Smooth muscle cell (in vitro differentiated cells): Measurements from ENCODE around the gene EEF1A2. TPM values are rescaled to one million over a fixed set of nuclear protein-coding genes. Genes with fewer than 3 reads are reported as not detected.
A peak's percentile ranks its signal among the peaks of the same experiment; 100 is the strongest.

Experiments
- DNase-seq: peaks from one replicate; lab custom pipeline; 2025; ENCODE audit not compliant: unreplicated experiment; lab: John Stamatoyannopoulos, UW
- H2AFZ ChIP-seq: fragments of 200-600 bp; sonication (generic); 2 replicates; pipeline ENCODE4 v1.6.0; 2016; ENCODE audit warnings: antibody characterized with exemption, low read depth, mild to moderate bottlenecking
- H3F3A ChIP-seq: fragments of 200-600 bp; sonication (generic); 2 replicates; pipeline ENCODE4 v1.6.0; 2017; ENCODE audit warnings: antibody characterized with exemption, low read depth
- H3K27ac ChIP-seq: fragments of 200-600 bp; sonication (generic); 2 replicates; pipeline ENCODE4 v1.5.1; 2016; ENCODE audit warnings: low read depth, mild to moderate bottlenecking
- H3K27me3 ChIP-seq: fragments of 200-600 bp; sonication (generic); 2 replicates; pipeline ENCODE4 v1.6.1; 2016; ENCODE audit warnings: low read depth, mild to moderate bottlenecking
- H3K36me3 ChIP-seq: fragments of 200-600 bp; sonication (generic); 2 replicates; pipeline ENCODE4 v1.5.1; 2016; ENCODE audit warnings: low read depth
- H3K4me1 ChIP-seq: fragments of 200-600 bp; sonication (generic); 2 replicates; pipeline ENCODE4 v1.5.1; 2016; ENCODE audit warnings: low read depth
- H3K4me2 ChIP-seq: fragments of 200-600 bp; sonication (generic); 2 replicates; pipeline ENCODE4 v1.6.0; 2016; ENCODE audit warnings: mild to moderate bottlenecking
- H3K4me3 ChIP-seq: fragments of 200-600 bp; sonication (generic); 2 replicates; pipeline ENCODE4 v1.5.1; 2016; ENCODE audit warnings: mild to moderate bottlenecking
- H3K79me2 ChIP-seq: fragments of 200-600 bp; sonication (generic); 2 replicates; pipeline ENCODE4 v1.6.0; 2016; ENCODE audit warnings: low read depth, mild to moderate bottlenecking
- H3K9ac ChIP-seq: fragments of 200-600 bp; sonication (generic); 2 replicates; pipeline ENCODE4 v1.6.0; 2016; ENCODE audit warnings: low read depth
- H3K9me3 ChIP-seq: fragments of 200-600 bp; sonication (generic); replicated peaks from 2 replicates; pipeline ENCODE4 v1.5.1; 2016; ENCODE audit warnings: low read depth
- H4K20me1 ChIP-seq: fragments of 200-600 bp; sonication (generic); 2 replicates; pipeline ENCODE4 v1.6.0; 2016; ENCODE audit warnings: low read depth
- CTCF ChIP-seq: fragments of 200-600 bp; sonication (generic); IDR thresholded peaks from 2 replicates; pipeline ENCODE4 v1.5.1; 2017; ENCODE audit warnings: borderline replicate concordance, mild to moderate bottlenecking, antibody characterized with exemption; ENCODE audit not compliant: insufficient read depth, poor library complexity, severe bottlenecking
- WGBS: methylation state at CpG from one replicate; pipeline ENCODE4 v1.1.7; 2016; ENCODE audit warnings: low lambda C conversion rate; 5-methylcytosine and 5-hydroxymethylcytosine counted together
- polyA plus RNA-seq: library from polyadenylated mRNA; unstranded; fragments of >200 nt; fragmentation: Nextera tagmentation; extraction: Ambion mirVana; gene quantifications from 2 replicates; pipeline ENCODE4 v1.2.1, GENCODE V29; 2016
- total RNA-seq: library from RNA; depleted of rRNA; stranded (reverse); fragments of >200 nt; gene quantifications from 2 replicates; pipeline ENCODE4 v1.2.3, GENCODE V29; 2014

EEF1A2 gene
- total and polyA plus RNA-seq, 2 experiments from 2014 or later = 2.1 to 5.1 TPM

GRCh38 chr20:63519668-63520503 lies 21.0 kb upstream of the EEF1A2 start:
- Histone ChIP-seq H3K4me1 (peaks cover 17% of the 10 kb centered on the region), H3F3A (no peaks in the 10 kb centered on the region), H4K20me1 (peaks cover 38% of the 10 kb centered on the region), H3K4me3 (peak overlapping the region; percentile 96), H3K27ac (peak overlapping the region; percentile 83), H3K79me2 (peaks cover 11% of the 10 kb centered on the region), H3K4me2 (peak overlapping the region; percentile 99), H3K9ac (peak overlapping the region; percentile 86), H3K9me3 (no peaks in the 10 kb centered on the region), H3K36me3 (no peaks in the 10 kb centered on the region), H3K27me3 (no peaks in the 10 kb centered on the region), H2AFZ (peak overlapping the region; percentile 98)
- WGBS = 11% methylated on average over 36 of the region's 72 CpGs
- peak; percentile 82 for DNase-seq
- TF ChIP-seq CTCF = no peak

GRCh38 chr20:63518946-63519667 lies 20.2 kb upstream of the EEF1A2 start:
- Histone ChIP-seq H3K79me2 (peaks cover 11% of the 10 kb centered on the region), H3K4me2 (peak overlapping the region; percentile 99), H3K27me3 (no peaks in the 10 kb centered on the region), H3F3A (no peaks in the 10 kb centered on the region), H3K9me3 (no peaks in the 10 kb centered on the region), H4K20me1 (peaks cover 31% of the 10 kb centered on the region), H3K36me3 (no peaks in the 10 kb centered on the region), H3K4me1 (peaks cover 17% of the 10 kb centered on the region), H3K9ac (peak overlapping the region; percentile 86), H3K4me3 (peak overlapping the region; percentile 96), H3K27ac (no peak overlapping the region), H2AFZ (peak overlapping the region; percentile 98)
- no peak for TF ChIP-seq CTCF
- WGBS = 77% methylated on average over 27 of the region's 32 CpGs
- no peak for DNase-seq

- H3K27me3 ChIP-seq = no peaks in the 10 kb centered on the region
- H2AFZ ChIP-seq = no peak overlapping the region
- H3K27ac ChIP-seq = no peak overlapping the region
- H3K4me3 ChIP-seq = no peak overlapping the region
- peaks cover 11% of the 10 kb centered on the region for H3K79me2 ChIP-seq
- H3K36me3 ChIP-seq = no peaks in the 10 kb centered on the region
- TF ChIP-seq CTCF = no peak
- no peak for DNase-seq
- H3K4me1 ChIP-seq = peaks cover 17% of the 10 kb centered on the region
- WGBS = 69% methylated on average over 20 of the region's 20 CpGs
- peaks cover 25% of the 10 kb centered on the region for H4K20me1 ChIP-seq
- no peaks in the 10 kb centered on the region for H3K9me3 ChIP-seq
- H3F3A ChIP-seq = no peaks in the 10 kb centered on the region
- no peak overlapping the region for H3K4me2 ChIP-seq
- no peak overlapping the region for H3K9ac ChIP-seq
These were observed 19.5 kb upstream of the EEF1A2 start for GRCh38 chr20:63518351-63518861.
